GM23338 (cell line): Measurements from ENCODE around the gene ANO5.

Experiments
- CREB1 ChIP-seq: fragments of 250-450 bp; sonication (Bioruptor Pico); IDR thresholded peaks from 2 replicates; pipeline ENCODE4 v1.5.0; 2020; ENCODE audit warnings: low read depth, mild to moderate bottlenecking, moderate library complexity
- CTCF ChIP-seq, 2 experiments: fragments of 200-600 bp in 1 of 2; sonication (generic) in 1 of 2; conservative IDR thresholded peaks; 2 replicates each; pipeline versions ENCODE4 v1.5.1 to v1.6.1; 2016 to 2017; ENCODE audit warnings: antibody characterized with exemption in 2 of 2, low read depth in 2 of 2, mild to moderate bottlenecking in 2 of 2, moderate library complexity in 1 of 2
- ETS1 ChIP-seq: IDR thresholded peaks from 2 replicates; pipeline ENCODE4 v1.6.1; 2016; ENCODE audit warnings: antibody characterized with exemption
- EZH2 ChIP-seq: fragments of 200-600 bp; sonication (generic); IDR thresholded peaks from one replicate; pipeline ENCODE4 v1.8.0; 2017; ENCODE audit warnings: antibody characterized with exemption, mild to moderate bottlenecking, low read depth; ENCODE audit not compliant: unreplicated experiment
- EZH2phosphoT487 ChIP-seq: fragments of 200-600 bp; sonication (generic); IDR thresholded peaks from one replicate; pipeline ENCODE4 v1.8.1; 2018; ENCODE audit warnings: antibody characterized with exemption; ENCODE audit not compliant: unreplicated experiment
- JUNB ChIP-seq: IDR thresholded peaks from one replicate; pipeline ENCODE4 v1.6.1; 2016; ENCODE audit warnings: antibody characterized with exemption; ENCODE audit not compliant: unreplicated experiment
- POLR2AphosphoS5 ChIP-seq: IDR thresholded peaks from 2 replicates; pipeline ENCODE4 v1.6.1; 2016; ENCODE audit warnings: antibody characterized with exemption, low read depth
- REST ChIP-seq: IDR thresholded peaks from one replicate; pipeline ENCODE4 v1.6.1; 2018; ENCODE audit warnings: antibody characterized with exemption; ENCODE audit not compliant: unreplicated experiment
- ZNF331 ChIP-seq: fragments of 250-450 bp; sonication (Bioruptor Pico); IDR thresholded peaks from 2 replicates; pipeline ENCODE4 v1.5.0; 2020; ENCODE audit warnings: low read depth, mild to moderate bottlenecking, moderate library complexity
- ZNF462 ChIP-seq: fragments of 250-450 bp; sonication (Bioruptor Pico); IDR thresholded peaks from 2 replicates; pipeline ENCODE4 v1.5.0; 2020; ENCODE audit warnings: mild to moderate bottlenecking, moderate library complexity

GRCh38 chr11:22189660-22190059 lies 3.2 kb upstream of the ANO5 start:
- TF ChIP-seq EZH2 (no peak), CTCF (conservative IDR thresholded peaks at IDR 0.05; ENCODE audit: low read depth in 2 of 2) (no peak), POLR2AphosphoS5 (no peak), CREB1 (CRISPR knock-in tag) (no peak), REST (no peak), EZH2phosphoT487 (no peak), ZNF331 (CRISPR knock-in tag) (no peak), ZNF462 (CRISPR knock-in tag) (no peak), JUNB (no peak), ETS1 (no peak)
